NCI-H2081 (cell line): ENCODE results near the gene ICE2.
"Not testable (repeated sequence)": the region's sequence is repeated elsewhere in the genome, so short reads cannot be mapped to it uniquely, and the experiment has no call there.

Experiments
- DNase-seq, 2 experiments: peaks; one replicate each; lab custom pipeline; 2025; lab: John Stamatoyannopoulos, UW

The ICE2 gene

DNA sequence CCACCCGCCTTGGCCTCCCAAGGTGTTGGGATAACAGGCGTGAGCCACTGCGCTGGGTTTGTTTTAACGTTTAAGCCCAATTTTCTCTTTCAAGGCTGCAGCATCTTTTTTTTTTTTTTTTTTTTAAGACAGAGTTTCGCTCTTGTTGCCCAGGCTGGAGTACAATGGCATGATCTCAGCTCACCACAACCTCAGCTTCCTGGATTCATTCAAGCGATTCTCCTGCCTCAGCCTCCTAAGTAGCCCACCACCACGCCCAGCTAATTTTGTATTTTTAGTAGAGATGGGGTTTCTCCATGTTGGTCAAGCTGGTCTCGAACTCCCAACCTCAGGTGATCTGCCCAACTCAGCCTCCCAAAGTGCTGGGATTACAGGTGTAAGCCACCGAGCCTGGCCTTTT is 68.6 kb downstream of the ICE2 start:
- not testable (repeated sequence) for DNase-seq

DNA sequence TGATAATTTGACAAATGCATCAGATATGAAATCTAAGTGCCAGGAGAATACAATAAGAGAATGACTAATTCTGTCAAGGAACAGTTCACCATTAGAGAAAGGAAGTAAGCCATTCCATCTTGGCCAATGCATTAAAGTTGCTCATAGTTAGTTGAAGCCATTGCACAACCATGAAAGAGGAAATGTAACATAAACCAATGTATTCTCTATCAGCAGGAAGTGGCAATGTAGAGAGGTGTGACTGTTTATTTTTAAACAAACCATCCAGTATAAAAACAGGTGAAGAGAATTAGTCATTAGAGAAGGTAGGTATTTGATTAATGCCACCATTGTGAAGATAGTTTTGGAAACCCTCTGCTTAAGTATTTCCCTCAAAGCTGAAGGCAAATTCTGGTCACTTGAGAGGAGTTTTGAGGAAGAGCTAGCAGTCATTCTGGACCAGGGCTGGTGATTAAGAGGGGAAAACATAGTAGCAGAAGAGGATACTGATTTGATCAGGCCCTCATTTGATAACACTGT is 70.4 kb downstream of the ICE2 start:
- DNase-seq, result peak in 1 of 2 experiments; percentile 10

DNA sequence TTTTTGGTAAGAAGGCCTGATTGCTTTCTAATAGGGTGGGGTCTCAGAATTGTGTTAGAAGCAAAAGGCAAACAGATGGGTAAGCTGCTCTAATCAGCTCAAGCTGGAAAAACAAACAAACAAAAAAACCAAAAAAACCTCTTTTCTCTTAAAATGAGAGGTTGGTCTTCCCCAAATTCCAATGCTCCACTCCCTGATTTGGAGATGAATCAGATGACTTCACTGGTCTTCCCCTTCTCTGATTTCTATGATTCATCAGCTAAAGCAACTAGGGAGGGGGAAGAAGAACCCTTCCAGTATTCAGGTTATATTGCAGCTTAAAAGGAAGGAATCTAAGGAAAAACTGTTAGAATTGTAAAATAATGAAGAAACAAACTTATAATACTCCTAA is 71.5 kb downstream of the ICE2 start:
- DNase-seq, result no peak

DNA sequence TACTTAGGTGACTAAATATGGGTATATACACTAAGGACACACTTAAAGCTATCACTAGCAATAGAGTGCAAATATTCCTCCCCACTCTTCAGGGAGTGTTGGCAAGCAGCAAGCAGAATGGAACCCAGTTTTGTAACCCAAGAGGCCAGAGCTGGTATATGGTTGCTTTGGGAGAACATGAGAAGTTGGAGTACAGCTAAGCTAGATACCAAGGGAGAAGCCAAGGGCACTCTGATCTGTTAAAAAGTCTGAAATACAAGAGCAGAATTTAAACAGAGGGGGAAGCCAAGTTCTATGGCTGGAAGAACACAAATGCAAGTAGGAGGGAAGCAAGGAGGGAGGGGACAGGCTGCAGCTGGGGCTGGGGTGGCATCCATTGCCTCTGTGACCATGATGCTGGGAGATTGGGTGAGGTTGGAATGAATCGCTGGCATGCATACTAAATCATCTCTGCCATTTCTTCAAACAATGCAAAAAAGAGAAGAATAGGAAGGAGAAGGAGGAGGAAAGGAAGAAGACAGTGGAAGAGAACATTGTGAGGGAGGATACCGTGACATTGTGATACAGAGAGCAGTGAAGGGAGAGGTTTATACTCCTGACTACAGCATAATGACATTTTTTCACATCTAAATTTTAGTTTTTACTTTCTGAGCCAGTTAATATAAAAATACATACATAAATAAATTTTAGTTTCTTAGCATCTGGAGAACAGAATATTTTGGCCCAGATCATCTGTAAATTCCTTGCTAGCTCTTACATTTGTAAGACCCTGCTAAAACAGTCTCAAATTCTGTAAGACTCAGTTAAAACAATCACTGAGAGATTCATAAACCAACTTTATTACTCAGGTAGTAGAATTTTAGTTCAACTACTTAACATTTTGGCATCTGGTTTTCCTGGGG is 72.2 kb downstream of the ICE2 start:
- DNase-seq, result no peak

DNA sequence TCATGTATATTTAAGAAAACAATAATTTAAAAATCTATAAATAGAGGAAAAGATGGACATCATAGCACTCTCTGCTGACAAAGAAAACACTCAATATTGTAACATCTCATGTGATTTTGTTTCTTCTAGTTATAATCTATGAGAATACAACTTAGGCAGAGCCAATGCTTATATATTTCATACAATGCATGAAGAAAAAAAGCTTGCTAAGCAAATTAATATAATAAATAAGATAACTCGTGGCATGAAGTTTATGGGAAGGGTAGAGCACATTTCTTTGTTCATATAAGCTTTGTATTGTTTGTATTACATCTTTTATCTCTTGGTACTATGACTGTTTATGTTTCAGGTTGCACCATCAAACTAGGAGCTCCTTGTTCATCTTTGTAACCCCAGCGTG is 73.5 kb downstream of the ICE2 start:
- no peak for DNase-seq

DNA sequence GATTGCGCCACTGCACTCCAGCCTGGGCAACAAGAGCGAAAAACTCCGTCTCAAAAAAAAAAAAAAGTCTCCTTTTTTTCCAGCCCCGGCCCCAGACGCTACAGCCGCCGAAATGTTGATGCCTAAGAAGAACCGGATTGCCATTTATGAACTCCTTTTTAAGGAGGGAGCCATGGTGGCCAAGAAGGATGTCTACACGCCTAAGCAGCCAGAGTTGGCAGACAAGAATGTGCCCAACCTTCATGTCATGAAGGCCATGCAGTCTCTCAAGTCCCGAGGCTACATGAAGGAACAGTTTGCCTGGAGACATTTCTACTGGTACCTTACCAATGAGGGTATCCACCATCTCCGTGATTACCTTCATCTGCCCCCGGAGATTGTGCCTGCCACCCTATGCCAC is 74.6 kb downstream of the ICE2 start:
- DNase-seq, result not testable (repeated sequence)

DNA sequence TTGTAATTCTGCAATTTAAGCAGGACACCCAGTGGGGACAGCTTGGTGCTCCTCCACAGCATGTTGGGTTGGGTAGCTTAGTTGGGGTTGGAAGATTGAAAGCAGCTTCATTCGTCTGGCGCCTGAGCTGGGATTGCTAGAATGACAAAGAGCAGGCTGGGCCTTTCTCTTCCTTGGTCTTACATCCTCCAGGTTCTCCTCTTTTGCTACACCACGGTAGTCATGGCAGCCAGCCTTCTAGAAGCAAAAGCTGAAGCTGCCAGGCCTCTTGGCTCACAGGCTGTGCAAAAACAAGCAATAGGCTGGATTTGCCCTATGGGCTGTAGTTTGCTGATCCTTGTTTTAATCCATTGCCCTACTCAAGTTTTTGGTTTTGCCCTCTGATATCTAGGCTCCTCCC is 78.0 kb downstream of the ICE2 start:
- no peak for DNase-seq

DNA sequence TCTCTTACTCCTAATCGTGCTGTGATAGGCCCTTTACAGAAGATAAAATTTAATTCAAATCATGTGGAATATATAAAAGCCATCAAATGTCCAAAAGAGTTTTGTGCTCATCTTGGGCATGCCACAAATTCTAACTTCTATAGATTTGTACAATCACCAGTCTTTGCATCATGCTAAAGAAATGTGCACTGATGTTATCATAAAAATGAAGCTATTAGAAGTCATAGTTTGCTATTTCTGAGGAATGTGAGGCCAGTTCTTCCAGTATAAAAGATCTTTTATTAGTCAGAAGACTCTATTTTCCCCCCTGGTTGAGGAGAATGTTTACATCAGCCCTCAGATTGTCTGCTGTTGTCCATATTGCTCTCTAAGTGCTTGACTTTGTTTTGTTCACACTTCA is 79.0 kb downstream of the ICE2 start:
- no peak for DNase-seq

DNA sequence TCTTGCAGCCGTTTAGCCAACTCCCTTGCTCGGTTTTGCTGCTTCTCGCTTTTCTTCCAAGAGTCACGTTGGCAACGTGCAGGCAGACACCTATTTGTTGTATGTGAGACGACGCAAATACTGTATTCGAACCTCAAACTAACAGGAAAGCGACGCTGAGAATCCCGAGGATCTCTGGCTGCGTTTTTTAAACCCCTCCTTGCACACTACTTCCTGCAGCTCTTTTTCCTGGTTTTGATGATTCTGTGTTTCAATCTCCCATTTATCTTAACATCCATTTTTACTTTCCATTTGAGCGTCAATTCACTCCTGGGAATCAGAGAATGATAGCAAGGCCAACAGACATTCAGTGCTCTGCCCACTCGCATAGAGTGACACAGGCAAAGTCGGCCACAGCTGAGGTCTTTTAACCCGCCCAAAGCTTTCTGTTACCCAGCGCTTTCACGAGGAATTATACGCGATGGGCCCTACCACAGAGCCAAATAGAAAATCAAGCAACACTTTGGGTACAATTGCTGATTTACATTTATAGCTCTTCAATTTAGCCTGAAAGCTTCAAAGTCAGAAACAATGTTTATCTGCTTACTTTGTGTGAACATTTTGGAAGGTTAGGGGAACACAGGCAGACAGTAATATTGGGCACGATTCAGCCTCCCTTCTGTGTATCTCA is 79.6 kb downstream of the ICE2 start:
- DNase-seq, result no peak

DNA sequence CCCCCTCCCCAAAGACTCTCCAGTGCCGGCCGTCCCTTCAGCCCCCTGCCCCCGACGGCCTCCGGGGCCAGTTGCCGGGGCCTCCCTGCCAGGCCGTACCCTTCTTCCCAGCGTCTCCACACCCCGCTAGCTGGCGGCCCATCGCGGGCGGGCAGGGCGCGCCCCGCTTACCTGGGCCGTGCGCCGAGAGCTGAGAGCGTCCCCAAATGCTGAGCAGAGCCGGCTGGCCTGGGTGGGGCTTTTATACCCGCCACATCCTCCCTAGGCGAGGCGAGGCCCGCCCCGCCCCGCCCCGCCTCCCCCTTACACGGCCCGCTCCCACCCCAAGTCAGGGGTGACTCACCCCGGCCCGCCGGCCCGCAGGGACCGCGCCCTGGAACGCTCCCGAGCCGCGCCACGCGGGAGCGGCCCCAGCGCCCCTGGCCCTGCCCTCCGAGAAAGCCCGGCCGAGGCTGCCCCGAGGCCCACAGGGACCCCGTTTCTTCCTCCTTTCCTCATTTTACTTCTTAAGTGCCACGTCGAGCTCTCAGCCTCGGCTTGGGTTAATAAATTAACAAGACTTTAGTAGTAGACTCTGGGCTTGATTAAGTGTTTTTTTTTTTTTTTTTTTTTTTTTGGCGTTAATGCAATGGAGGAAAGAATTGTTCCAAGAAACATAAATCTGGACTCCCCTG is 81.0 kb downstream of the ICE2 start, which contains the start of gene ANXA2:
Gene ANXA2 (minus strand): TSS at position 215 of the 674 bp plus-strand sequence. CDS start 11,911 bp downstream, outside the sequence.
- DNase-seq, result peak; percentile 40 to 58

DNA sequence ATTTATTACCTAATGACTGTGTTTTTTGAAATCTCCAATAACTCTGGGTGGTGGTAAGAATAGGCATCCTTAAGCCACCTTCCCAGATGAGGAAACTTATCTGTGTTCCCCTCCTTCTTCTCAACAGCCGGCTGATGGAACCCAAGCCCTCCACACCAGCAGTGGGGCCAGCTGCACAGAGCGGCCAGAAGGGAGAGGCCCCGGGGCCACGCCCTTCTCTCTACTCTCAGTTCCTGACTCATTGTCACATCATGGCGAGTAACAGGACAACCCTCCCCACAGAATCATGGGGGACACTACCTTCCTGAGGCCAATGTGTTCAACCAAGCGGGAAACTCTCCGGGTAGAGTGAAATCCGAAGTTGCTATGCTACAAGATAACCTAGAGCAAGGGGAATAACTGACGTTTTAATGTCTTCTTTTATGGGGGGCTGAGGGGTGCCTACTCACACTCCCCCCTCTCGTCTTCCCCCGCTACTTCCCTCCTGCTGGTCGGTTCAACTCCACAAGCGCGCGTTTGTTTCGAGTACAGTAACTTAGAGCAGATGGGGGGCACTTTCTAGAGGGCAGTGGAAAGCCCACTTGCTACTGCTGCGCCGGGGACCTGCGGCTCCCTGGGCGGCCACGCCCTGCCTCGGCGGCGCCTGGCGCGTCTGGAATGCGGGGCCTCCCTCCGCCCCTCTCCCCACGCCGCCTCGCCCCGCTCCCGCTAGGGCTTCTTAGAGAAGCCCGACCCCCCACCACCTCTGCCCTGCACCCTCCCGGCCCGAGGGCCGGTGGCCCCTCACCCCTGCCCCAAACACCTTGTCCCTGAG is 81.8 kb downstream of the ICE2 start:
- DNase-seq, result peak; percentile 27 to 58

DNA sequence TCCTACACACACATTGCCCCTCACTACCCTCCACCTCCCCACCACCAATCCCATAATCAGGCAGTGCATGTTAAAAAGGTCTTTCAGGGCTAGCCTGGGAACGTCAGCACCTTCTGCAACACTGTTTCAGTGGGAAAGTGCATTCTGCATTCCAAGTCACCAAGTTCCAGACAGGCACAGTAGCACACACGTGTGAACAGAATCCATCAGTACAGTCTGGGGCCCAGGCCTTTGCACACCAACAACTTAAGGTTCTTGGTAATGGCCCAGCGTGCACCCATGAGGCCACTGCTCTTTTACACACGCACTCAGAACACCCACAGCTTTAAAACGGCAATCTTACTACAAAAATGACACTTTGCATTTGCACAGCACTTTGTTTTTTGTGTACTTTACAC is 82.4 kb downstream of the ICE2 start:
- DNase-seq, result peak in 1 of 2 experiments; percentile 4

DNA sequence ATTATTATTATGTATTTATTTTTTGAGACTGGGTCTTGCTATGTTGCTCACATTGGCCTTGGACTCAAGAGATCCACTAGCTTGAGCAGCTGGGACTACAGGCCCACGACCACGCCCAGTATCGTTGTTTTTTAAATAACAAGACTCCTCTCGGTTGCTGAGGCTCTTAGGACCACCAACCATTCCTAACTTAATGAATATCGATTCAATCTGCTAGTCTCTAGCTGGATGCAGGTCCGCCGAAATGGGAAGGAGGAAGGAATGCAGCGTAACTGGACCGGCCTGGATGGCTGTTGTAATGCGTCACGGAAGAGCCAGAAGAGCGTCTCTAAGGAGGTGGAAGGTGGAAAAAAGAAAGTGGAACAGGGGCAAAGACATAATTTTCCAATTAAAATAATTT is 82.8 kb downstream of the ICE2 start:
- DNase-seq, result no peak

DNA sequence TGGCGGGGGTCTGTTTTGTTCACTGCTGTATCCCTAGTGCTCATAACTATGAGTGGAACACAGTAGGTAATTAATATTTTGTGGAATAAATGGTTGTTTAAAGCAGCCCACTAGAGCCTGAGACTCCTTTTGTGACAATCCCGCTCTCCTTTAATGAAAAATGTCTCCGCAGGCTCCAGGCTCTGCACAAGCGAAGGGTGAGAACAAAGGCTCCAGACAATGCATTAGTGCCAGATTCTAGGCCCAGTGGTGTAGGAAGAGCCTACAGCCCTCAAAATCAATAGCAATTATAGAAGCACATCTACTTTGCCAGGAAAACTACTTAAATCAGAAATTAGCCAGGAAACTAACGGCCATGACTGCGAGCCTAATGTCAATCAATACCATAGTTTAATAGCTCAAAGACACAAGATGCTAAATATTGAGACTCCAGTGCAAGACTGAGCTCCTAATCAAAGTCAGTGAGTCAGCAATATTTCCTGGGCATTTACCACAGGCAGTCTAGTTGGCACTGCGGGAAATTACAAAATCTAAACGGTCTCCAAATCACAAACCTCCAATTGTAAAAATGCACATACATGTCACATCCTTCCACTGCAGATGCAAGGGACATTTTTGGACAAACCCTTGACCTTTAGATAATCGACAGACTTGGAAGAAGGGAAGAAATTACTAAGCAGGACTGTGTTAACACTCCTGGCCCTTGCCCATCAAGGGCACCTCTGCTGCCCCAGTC is 83.5 kb downstream of the ICE2 start:
- DNase-seq, result peak in 1 of 2 experiments; percentile 9

DNA sequence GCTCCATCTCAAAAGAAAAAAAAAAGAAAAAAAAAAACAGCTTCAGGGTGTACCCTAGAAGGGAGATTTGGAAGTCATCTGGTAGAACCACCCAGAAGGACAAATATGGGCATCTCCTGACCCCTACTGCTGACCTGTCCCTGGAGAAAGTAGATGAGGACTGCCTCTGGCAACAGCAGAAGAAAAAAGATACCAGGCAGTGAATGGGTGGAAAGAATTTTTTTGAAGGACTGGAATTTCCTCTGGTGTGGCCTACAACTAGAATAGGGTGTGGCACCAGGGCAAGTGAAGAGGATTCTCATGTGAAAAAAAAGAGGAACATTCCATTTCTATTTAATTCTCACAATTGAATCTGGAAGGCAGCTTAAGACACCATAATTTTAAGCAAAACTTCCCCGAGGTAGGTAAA is 84.2 kb downstream of the ICE2 start:
- DNase-seq, result no peak

DNA sequence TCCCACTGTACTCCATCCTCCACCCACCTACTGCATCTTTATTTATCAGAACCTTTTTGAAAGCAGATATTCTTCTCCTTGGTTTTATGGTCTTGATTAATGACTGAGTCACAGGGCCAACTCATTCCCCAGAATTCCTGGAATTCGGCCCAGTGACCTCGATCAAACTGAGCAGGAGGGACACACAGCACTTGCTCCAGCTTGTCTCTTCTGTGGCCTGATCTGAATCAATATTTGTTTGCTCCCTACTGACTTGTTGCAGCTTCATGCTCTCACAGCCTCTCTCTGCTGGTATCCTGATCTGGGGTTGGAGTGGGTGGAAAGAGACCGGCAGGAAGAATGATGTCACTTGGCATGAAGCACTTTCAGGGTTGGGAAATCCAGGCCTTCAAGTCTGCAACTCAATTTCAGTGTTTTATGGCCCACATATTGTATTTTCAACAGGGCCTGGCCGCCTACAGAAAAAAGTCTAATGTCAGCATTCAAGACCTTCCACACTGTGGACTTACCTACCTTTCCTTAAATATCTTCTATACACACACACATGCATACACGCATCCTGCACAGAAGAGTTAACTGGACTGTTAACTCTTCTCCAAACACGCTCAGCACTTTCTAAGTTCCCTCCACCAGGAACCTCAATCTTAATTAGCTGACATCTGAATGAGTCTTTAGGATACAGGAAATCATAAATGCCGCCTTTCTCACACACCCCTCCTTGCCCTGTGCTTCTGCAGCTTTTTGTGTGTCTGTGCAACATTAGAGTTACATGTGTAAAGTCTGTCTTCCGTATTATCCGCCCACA is 85.8 kb downstream of the ICE2 start:
- DNase-seq, result peak; percentile 54 to 84

DNA sequence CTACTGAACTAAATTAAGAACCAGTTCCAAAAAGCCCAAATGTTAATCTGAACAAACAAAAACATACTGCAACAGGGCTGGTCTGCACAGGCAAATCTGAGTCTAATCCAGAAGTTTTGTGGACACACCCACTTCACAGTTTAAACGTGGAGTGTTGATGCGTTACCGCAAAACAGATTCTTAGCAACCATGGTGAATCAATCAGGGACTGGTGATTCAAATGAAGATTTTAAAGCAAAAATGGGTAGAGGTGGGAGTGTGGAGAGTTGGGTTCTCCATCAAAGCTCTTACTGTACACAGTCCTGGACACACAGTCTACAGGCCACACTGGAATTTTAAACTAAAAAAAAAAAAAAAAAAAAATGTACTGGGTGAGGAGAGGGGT is 86.3 kb downstream of the ICE2 start:
- peak; percentile 30 to 48 for DNase-seq

DNA sequence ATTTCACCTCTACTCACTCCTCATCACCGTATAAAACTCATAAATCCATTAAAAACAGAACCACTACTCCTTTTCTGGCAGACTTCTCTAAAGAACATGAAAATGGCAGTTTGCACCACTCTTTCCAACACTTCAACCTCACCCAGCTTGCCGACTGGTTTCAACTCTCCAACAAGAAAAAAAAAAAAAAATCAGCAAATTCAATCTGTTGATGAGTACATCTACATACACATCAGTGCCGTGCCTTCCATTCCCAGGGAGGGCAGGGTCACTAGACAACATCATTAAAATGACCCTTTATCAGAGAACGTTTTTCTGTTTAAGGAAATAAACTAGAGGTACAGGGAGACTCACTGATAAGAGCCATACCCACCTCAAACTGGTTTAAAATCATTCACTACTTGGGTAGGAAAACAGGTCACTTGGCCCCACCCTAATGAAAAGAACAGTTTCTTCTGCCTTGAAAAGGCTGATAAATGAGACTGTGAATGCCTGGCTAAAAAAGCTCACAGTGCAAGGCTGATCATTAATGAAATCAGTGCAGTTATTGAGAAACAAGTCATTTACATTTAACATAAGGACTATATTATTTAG is 87.1 kb downstream of the ICE2 start:
- no peak for DNase-seq

DNA sequence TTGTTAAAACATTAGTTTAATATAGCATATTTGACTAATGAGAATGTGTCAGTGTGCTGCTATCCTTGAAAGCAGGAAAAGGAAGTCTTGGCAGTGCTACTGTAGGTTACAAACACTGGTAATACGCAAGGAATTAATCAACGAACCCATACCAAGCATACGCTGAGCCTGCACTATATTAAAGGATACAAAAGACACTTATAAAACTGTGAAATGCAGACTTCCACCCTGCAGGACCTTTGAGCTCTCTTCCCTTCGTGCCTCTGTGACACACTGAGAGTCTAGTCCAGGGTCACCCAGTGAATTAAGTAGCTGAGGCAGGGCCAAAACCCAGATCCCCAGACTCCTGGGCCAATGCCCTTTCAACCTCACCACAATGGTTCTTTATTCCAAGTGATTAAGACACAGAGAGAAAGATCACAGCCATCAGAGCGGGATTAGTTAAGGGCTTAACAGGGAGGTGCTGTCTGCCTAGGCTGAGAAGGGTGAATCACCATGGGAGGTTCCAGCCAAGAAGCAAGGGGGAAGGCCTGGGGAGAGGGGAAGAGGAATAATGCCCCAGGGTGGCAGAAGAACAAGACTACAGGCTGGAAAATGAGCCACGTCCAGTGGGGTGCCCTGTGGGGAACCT is 88.0 kb downstream of the ICE2 start:
- peak in 1 of 2 experiments; percentile 43 for DNase-seq
